ENCODE data around the gene SPANXN4.

Gene SPANXN4

DNA sequence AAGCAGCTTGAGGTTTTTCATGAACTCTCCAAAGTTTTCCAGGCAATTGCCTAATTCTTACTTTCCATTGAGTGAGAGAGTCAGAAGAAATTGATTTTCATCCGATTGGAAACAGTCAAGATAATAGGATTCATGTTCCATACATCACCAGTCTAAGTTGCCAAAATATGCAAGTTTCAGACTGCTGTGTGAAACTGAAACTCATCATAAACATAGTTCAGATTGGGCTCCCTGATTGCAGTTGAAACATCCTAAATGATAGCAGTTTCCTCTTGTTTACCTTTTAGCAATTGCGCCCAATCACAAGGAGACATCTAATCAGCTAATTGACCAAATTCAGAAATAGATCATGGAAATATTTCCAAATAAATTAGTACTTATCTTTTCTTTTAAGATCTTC is 56.8 kb downstream of the SPANXN4 start:
- no peak overlapping the region for H3K4me3 ChIP-seq (replicated peaks; ENCODE audit: low read depth, low read length)
- TF ChIP-seq, protein P1, sequence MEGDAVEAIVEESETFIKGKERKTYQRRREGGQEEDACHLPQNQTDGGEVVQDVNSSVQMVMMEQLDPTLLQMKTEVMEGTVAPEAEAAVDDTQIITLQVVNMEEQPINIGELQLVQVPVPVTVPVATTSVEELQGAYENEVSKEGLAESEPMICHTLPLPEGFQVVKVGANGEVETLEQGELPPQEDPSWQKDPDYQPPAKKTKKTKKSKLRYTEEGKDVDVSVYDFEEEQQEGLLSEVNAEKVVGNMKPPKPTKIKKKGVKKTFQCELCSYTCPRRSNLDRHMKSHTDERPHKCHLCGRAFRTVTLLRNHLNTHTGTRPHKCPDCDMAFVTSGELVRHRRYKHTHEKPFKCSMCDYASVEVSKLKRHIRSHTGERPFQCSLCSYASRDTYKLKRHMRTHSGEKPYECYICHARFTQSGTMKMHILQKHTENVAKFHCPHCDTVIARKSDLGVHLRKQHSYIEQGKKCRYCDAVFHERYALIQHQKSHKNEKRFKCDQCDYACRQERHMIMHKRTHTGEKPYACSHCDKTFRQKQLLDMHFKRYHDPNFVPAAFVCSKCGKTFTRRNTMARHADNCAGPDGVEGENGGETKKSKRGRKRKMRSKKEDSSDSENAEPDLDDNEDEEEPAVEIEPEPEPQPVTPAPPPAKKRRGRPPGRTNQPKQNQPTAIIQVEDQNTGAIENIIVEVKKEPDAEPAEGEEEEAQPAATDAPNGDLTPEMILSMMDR (IDR thresholded peaks at IDR 0.05; ENCODE audit: low read length, missing control alignments) = no peak
- no peak for DNase-seq (ENCODE audit: low read depth)

Data from fibroblast of pulmonary artery (primary cell).